Spleen (tissue), 11 donors: ENCODE data around the gene NATD1. TPM values are rescaled to one million over a fixed set of nuclear protein-coding genes. Genes with fewer than 3 reads are reported as not detected.

Source experiments
- DNase-seq: peaks from one replicate; pipeline ENCODE4 v3.0.0-alpha.2; 2020
- H3K27ac ChIP-seq, 8 donors: fragments of 200-600 bp; sonication (generic) in 7 of 8; 1 replicate in 4 of 8; 2 replicates in 4 of 8; pipeline versions ENCODE4 v1.5.0 to v1.8.0; 2016 to 2021; ENCODE audit warnings: inconsistent platforms in 4 of 8, mild to moderate bottlenecking in 4 of 8, moderate library complexity in 1 of 8
- H3K27me3 ChIP-seq, 7 donors: fragments of 200-600 bp; sonication (generic) in 6 of 7; replicated peaks in 1 of 7; 1 replicate in 4 of 7; 2 replicates in 3 of 7; pipeline versions ENCODE4 v1.5.0 to v1.8.0; 2016 to 2021; ENCODE audit warnings: inconsistent platforms in 3 of 7, mild to moderate bottlenecking in 1 of 7
- H3K36me3 ChIP-seq, 6 donors: fragments of 200-600 bp; sonication (generic) in 5 of 6; 1 replicate in 4 of 6; 2 replicates in 2 of 6; pipeline versions ENCODE4 v1.5.0 to v1.8.0; 2016 to 2021; ENCODE audit warnings: inconsistent platforms in 2 of 6
- H3K4me1 ChIP-seq, 6 donors: fragments of 200-600 bp; sonication (generic) in 5 of 6; 1 replicate in 3 of 6; 2 replicates in 3 of 6; pipeline versions ENCODE4 v1.5.0 to v1.8.0; 2016 to 2021; ENCODE audit warnings: inconsistent platforms in 3 of 6
- H3K4me3 ChIP-seq, 8 donors: fragments of 200-600 bp; sonication (generic) in 7 of 8; 1 replicate in 4 of 8; 2 replicates in 4 of 8; pipeline versions ENCODE4 v1.5.0 to v1.8.0; 2016 to 2021; ENCODE audit warnings: inconsistent platforms in 4 of 8, mild to moderate bottlenecking in 4 of 8, moderate library complexity in 2 of 8
- H3K9me3 ChIP-seq, 8 donors: fragments of 200-600 bp; sonication (generic) in 7 of 8; 1 replicate in 4 of 8; 2 replicates in 4 of 8; pipeline versions ENCODE4 v1.5.0 to v1.8.0; 2016 to 2021; ENCODE audit warnings: inconsistent platforms in 4 of 8
- POLR2A ChIP-seq, 3 donors: fragments of 450-650 bp; IDR thresholded peaks; one replicate each; pipeline ENCODE4 v1.5.1; 2017; ENCODE audit warnings: antibody characterized with exemption in 3 of 3, mild to moderate bottlenecking in 1 of 3
- POLR2AphosphoS5 ChIP-seq, 3 donors: sonication (generic); formaldehyde crosslinking; IDR thresholded peaks; one replicate each; pipeline ENCODE4 v1.5.1; 2017; ENCODE audit warnings: antibody characterized with exemption in 3 of 3
- WGBS, 5 donors: extraction: QIAGEN DNeasy Blood & Tissue Kit in 3 of 5; methylation state at CpG; one replicate each; pipeline versions ENCODE4 v1.1.5 to v1.1.7; 2013 to 2018; 5-methylcytosine and 5-hydroxymethylcytosine counted together
- intact Hi-C: fragments of 100-400 bp; cut with DNase I; formaldehyde crosslinking; loops from one replicate; pipeline ENCODE4 v1.15.0; 2023; ENCODE audit warnings: low total_unique reads
- polyA plus RNA-seq, 3 donors: library from polyadenylated mRNA; stranded (reverse); fragments of 200-250 nt; gene quantifications; one replicate each; pipeline ENCODE4 v1.2.1, GENCODE V29; 2013
- total RNA-seq, 7 donors: library from RNA; depleted of rRNA in 3 of 7; stranded (reverse); fragments of >200 nt in 3 of 7; fragmentation: NEBNext Ultra II Directional in 4 of 7; extraction: Animal tissue kit (Norgen Biotek cat#: 25700) in 4 of 7; gene quantifications; one replicate each; pipeline versions ENCODE4 v1.1.0 to v1.2.1, GENCODE V29; 2016 to 2021
- TF ChIP-seq, protein P1 (sequence below), 11 experiments: fragments of 200-600 bp in 7 of 11; fragments of 450-650 bp in 4 of 11; sonication (generic) in 4 of 11; IDR thresholded peaks in 8 of 11; conservative IDR thresholded peaks in 3 of 11; 1 replicate in 7 of 11; 2 replicates in 4 of 11; pipeline versions ENCODE4 v1.4.0 to v1.8.0; 2016 to 2021; ENCODE audit warnings: antibody characterized with exemption in 11 of 11, inconsistent platforms in 4 of 11, mild to moderate bottlenecking in 1 of 11
- donor health status: healthy with polysubstance abuse.
- donor health status: DM: no; HTN: no; CAD: no; lungs with moderate emphysema.
- donor health status: DM: no; HTN: no; CAD: no.
- donor health status: Bipolar disorder and iron deficiency.
- donor health status: healthy.
- donor health status: DM: no; HTN: no; CAD: no.
- donor health status: DM: yes; HTN: yes; CAD: no.

The NATD1 gene
- total and polyA plus RNA-seq, 10 donors = 1.3 to 31.0 (median 12.6) TPM

DNA sequence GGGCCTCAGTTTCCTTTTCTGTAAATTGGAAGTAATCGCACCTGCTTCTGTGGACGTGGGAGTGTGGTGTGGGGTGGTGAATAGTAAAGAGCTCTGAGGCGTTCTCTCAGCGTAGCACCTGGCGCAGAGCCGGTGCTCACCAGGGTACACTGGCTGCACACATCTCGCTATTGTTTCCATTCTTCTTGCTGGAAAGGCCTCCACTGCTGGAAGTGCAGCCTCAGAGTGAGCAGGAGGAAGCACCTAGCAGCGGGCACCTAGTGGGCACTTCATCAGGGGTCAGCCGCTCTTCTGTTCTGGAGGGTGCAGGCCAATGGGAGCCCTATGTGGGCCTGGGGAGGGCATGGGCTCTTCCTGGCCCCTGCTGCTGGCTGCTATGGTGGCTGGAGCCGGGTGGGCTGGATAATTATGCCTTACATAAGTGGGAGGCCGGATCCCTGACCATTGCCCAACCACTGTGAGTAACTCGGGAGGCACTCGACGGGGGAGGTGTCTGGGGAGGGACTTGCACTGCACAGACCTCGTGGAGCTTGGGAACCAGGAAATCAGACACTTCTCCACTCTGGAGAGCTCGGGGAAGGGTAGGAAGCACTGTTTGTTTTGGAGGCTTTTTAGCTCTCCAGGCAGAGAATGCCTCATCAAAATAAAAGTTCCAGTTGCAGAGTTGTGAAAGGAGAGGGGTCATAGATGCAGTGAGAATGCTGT, 33.0 kb upstream of the NATD1 start:
- intact Hi-C loops = loop anchor here (10.0 kb wide), 1 partner anchor 161 kb away; the partner anchor contains the start of gene DHRS7B
- TF ChIP-seq, protein P1, sequence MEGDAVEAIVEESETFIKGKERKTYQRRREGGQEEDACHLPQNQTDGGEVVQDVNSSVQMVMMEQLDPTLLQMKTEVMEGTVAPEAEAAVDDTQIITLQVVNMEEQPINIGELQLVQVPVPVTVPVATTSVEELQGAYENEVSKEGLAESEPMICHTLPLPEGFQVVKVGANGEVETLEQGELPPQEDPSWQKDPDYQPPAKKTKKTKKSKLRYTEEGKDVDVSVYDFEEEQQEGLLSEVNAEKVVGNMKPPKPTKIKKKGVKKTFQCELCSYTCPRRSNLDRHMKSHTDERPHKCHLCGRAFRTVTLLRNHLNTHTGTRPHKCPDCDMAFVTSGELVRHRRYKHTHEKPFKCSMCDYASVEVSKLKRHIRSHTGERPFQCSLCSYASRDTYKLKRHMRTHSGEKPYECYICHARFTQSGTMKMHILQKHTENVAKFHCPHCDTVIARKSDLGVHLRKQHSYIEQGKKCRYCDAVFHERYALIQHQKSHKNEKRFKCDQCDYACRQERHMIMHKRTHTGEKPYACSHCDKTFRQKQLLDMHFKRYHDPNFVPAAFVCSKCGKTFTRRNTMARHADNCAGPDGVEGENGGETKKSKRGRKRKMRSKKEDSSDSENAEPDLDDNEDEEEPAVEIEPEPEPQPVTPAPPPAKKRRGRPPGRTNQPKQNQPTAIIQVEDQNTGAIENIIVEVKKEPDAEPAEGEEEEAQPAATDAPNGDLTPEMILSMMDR (IDR thresholded peaks at IDR 0.05 in 8 of 11, conservative IDR thresholded peaks at IDR 0.05 in 3 of 11) = no peak
- peak; percentile 75 to 80 (median 78) for TF ChIP-seq POLR2AphosphoS5 (IDR thresholded peaks at IDR 0.05)
- TF ChIP-seq POLR2A (IDR thresholded peaks at IDR 0.05) = peak in 1 of 3 donors; percentile 44
- H3K27me3 ChIP-seq = peaks cover 0 to 4% (median 0%) of the 10 kb centered on the region in 7 donors
- DNase-seq = peak; percentile 91
- peaks cover 0 to 15% (median 0%) of the 10 kb centered on the region in 6 donors for H3K36me3 ChIP-seq
- H3K27ac ChIP-seq = peak overlapping the region; percentile 87 to 98 (median 96)
- WGBS, 5 donors = 3 to 8% (median 5%) methylated on average over 11 to 16 of the region's 16 CpGs
- H3K4me1 ChIP-seq = peaks cover 47 to 95% (median 69%) of the 10 kb centered on the region in 6 donors
- peak overlapping the region; percentile 87 to 99 (median 96) for H3K4me3 ChIP-seq
- no peaks in the 10 kb centered on the region for H3K9me3 ChIP-seq

DNA sequence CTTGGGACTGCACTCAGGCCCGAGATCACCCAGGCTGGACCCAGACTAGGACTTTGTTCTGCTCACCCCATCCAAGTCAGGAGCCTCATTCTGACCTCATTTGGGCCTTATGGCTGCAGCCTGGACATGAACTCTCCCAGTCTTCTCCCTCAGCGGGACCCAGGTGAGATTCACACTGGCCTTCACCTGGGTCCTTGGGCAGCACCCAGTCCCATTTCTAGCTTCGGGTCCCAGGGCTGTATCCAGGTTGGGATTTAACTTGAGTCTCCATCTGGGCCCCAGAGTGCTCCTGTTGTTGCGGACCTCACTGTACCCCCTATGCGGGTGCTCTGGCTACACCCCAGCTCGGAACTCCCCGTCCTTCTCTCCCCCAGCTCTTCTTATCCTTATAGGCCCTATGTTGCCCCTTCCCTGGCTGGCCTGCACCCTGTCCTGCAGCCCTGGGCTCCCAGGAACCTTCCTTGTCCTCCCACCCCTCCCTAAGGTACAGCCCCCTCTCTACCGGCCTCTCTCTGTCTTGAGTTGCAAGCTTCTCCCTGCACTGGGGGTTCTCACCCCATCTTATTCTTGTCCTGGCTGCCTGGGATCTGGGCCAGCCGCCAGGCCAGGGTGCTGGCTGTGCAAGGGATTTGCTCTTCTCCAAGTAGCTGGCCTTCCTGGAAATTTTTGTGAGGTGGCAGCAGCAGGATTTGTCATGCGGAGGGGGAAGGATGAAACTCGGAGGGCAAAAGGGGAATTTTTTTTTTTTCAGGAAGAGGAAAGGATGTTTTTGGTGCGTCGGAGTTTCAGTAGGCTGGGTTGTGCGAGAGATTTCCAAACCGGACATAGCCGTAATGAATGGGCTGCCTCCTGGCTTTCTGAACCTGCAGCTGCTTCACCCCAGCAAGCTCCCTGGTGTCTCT, 32.2 kb upstream of the NATD1 start:
- Histone ChIP-seq H3K4me1 (peaks cover 46 to 95% (median 69%) of the 10 kb centered on the region in 6 donors), H3K9me3 (no peaks in the 10 kb centered on the region), H3K4me3 (peak overlapping the region; percentile 87 to 99 (median 96)), H3K27me3 (peaks cover 0 to 2% (median 0%) of the 10 kb centered on the region in 7 donors), H3K27ac (peak overlapping the region; percentile 87 to 98 (median 96)), H3K36me3 (peaks cover 0 to 9% (median 0%) of the 10 kb centered on the region in 6 donors)
- intact Hi-C loops = loop anchor here (10.0 kb wide), 1 partner anchor 161 kb away; the partner anchor contains the start of gene DHRS7B
- WGBS, 5 donors = 2 to 4% (median 3%) methylated on average over 16 of the region's 16 CpGs
- TF ChIP-seq POLR2A (IDR thresholded peaks at IDR 0.05) (no peak), POLR2AphosphoS5 (IDR thresholded peaks at IDR 0.05) (peak in 2 of 3 donors; percentile 9 to 13)
- no peak for DNase-seq

DNA sequence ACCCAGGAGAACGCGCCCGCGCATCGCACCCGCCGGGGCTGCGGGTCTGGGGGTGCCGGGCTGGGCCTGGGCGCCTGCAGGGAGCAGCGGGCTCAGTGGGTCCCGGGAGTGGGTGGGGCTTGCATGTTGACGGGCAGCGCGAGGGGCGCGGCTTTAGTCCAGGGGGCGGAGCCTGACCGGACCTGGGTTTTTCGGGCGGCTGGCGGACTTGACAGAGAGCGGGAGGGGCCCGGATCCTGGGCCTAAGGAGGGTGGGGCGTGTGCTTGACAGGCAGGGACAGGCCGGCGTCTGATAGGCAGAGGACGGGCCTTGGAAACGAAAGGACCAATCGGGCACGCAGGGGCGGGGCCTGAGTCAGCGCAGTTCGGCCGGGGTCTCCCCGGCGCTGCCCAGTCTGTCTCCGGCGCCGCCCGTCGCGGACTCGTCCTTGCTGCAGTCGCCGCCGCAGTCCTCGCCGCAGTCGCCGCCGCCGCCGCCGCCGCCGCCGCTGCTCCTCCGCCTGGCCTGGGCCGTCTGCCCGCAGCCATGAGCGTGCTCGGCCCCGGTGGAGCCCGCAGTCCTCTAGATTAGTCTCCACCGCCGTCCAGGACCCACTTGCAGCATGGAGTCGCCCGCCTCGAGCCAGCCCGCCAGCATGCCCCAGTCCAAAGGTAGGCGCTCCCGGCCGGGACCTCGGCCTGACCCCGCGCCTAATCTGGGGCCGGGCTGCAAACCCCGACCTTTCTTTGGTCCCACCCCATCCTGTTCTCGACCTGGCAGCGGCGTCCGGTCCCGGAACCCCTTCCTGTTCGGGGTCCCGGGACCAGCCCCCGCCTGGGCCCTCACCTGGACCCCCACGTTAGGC, 31.3 kb upstream of the NATD1 start, which contains the start of gene MAP2K3:
Gene MAP2K3, plus strand, starts transcription at position 393 of the 845 bp plus-strand sequence. Its CDS starts 210 bp downstream, at position 603.
- TF ChIP-seq POLR2AphosphoS5 (IDR thresholded peaks at IDR 0.05) (peak; percentile 85 to 94 (median 94)), POLR2A (IDR thresholded peaks at IDR 0.05) (peak in 2 of 3 donors; percentile 80 to 94)
- TF ChIP-seq, protein P1 (IDR thresholded peaks at IDR 0.05 in 8 of 11, conservative IDR thresholded peaks at IDR 0.05 in 3 of 11) = peak in 2 of 11 experiments; percentile 6 to 34
- no peaks in the 10 kb centered on the region for H3K9me3 ChIP-seq
- 0 to 2% (median 1%) methylated on average over 18 to 88 of the region's 88 CpGs for WGBS, 5 donors
- H3K4me1 ChIP-seq = peaks cover 37 to 95% (median 69%) of the 10 kb centered on the region in 6 donors
- H3K27ac ChIP-seq = peak within 1 kb of the TSS; percentile 87 to 98 (median 96)
- intact Hi-C loops = loop anchor here (10.0 kb wide), 1 partner anchor 160 kb away; the partner anchor contains the start of gene DHRS7B
- DNase-seq = peak; percentile 100
- no peaks in the 10 kb centered on the region for H3K27me3 ChIP-seq
- peaks cover 0 to 2% (median 0%) of the 10 kb centered on the region in 6 donors for H3K36me3 ChIP-seq
- H3K4me3 ChIP-seq = peak within 1 kb of the TSS; percentile 87 to 99 (median 96)
